Muscle of arm (tissue), 14 donors: ENCODE data around the gene TMEM53. TPM values are rescaled to one million over a fixed set of nuclear protein-coding genes. Genes with fewer than 3 reads are reported as not detected.

Source experiments
- DNase-seq: peaks from one replicate; pipeline ENCODE4 v3.0.0-alpha.2; 2013
- long read RNA-seq, 11 donors: transcript quantifications; one replicate each; lab custom pipeline, GENCODE V29; 2026
- polyA plus RNA-seq, 12 donors: library from polyadenylated mRNA; unstranded; fragments of 120-200 nt; gene quantifications; one replicate each; pipeline ENCODE4 v1.2.1, GENCODE V29; 2013; ENCODE audit not compliant: insufficient read length in 12 of 12

The TMEM53 gene
- polyA plus RNA-seq = 1 to 10 TPM in 10 of 12 donors, not detected in 2; 4.5 to 7.7 (median 5.4) TPM
- long read RNA-seq, donor 1, partial matches to known transcripts = 0 of 8 reads
- long read RNA-seq, donor 1, other reads (novel, unspliced or antisense) = 0 of 8 reads
- long read RNA-seq, donor 2, partial matches to known transcripts = 0 of 7 reads
- long read RNA-seq, donor 2, other reads (novel, unspliced or antisense) = 0 of 7 reads
- long read RNA-seq, donor 3, partial matches to known transcripts = 0 of 1 reads
- long read RNA-seq, donor 3, other reads (novel, unspliced or antisense) = 0 of 1 reads
- long read RNA-seq, donor 4, partial matches to known transcripts = 0 of 1 reads
- long read RNA-seq, donor 4, other reads (novel, unspliced or antisense) = 0 of 1 reads
- long read RNA-seq, donor 5, partial matches to known transcripts = 65 of 87 reads
- long read RNA-seq, donor 5, other reads (novel, unspliced or antisense) = 15 of 87 reads
- long read RNA-seq, donor 6, partial matches to known transcripts = 0 of 3 reads
- long read RNA-seq, donor 6, other reads (novel, unspliced or antisense) = 0 of 3 reads
- long read RNA-seq, donor 7, partial matches to known transcripts = 0 of 4 reads
- long read RNA-seq, donor 7, other reads (novel, unspliced or antisense) = 0 of 4 reads
- long read RNA-seq, donor 8, partial matches to known transcripts = 0 of 6 reads
- long read RNA-seq, donor 8, other reads (novel, unspliced or antisense) = 0 of 6 reads
- long read RNA-seq, donor 9, partial matches to known transcripts = 0 of 5 reads
- long read RNA-seq, donor 9, other reads (novel, unspliced or antisense) = 0 of 5 reads
- long read RNA-seq, donor 10, partial matches to known transcripts = 31 of 40 reads
- long read RNA-seq, donor 10, other reads (novel, unspliced or antisense) = 7 of 40 reads
- long read RNA-seq, donor 11, partial matches to known transcripts = 0 of 3 reads
- long read RNA-seq, donor 11, other reads (novel, unspliced or antisense) = 0 of 3 reads

DNA sequence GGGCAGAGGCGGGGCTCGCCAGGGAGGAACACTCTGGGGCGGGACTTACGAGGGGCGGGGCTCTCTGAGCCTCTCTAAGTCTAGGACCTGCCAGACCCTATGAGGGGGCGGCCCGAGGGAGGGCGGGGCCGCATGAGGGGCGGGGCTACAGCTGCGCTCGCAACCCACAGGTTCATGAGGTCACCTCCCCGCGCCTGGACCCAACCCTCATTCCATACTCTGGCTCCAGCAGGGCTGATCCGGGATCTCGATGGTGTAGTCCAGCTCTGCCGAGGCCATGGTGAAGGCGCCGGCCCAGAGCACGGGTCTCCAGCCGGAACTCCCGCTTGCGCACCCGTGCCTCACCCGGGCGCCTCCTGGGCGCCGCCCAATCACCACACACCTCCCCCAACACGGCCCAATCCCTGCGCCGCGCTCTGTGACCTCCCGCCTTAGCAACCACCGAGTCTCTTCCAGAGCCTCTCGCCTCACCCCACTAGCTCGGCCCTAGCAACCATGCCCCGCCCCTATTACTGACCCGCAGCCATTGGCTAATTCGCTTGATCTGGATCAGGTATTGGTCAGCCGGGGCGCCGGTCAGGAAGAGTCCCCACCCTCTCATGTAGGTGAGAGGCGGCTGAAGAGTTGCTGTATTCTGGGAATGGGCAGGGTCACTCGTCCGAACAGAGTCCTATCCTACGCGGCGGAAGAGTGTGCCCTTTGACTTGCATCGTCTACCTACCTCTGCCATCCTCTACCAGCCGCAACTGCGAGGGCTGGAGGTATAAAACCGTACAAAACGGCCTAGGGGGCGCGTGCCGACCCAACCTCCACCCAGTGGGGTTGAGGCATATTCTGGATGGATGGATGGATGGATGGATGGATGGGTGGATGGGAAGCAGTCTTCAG, at the start of gene TMEM53, which contains the start of gene ARMH1:
Gene TMEM53 (minus strand): TSS at position 369 of the 888 bp plus-strand sequence. CDS start 90 bp downstream, at position 279.
Gene ARMH1 (plus strand): TSS at position 602 of the 888 bp plus-strand sequence. CDS start 14,984 bp downstream, outside the sequence.
- DNase-seq = peak; percentile 98

DNA sequence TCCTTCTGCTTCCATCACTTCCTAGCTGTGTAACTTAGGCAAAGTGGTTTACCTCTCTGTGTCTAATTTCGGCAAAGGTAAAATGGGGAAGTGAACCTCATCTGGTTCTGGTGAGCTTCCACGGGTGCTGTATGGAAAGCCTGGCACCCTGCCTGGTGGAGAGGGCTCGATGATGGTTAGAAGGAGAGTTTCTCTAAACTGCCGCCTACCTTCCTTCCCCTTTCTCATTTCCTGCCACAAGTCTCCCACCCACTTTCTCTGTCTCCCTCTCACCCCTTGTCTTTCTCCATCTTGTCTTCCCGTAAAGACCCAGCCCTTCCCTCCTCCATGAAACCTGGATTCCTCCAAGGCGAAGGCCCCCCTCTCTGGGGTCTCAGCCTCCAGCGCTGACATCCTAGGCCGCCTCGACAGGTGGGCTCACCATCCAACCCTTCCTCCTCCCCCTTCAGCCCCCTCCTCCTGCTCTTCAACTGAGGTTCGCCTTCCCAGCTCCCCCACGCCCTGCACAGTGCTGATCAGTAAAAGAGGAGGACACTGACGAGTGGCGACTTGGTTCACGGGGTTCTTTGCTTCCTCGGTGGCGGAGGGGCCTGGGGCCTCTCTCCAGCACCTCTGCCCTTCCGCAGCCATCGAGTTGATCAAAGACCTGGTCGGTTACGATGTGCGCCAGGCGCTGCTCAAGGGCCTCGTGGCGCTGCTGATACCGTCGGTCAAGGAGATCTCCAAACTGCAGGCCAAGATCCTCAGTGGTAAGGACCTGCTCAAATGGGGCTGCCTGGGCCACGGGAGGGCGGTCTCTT, 49.4 kb upstream of the TMEM53 start:
- no peak for DNase-seq

DNA sequence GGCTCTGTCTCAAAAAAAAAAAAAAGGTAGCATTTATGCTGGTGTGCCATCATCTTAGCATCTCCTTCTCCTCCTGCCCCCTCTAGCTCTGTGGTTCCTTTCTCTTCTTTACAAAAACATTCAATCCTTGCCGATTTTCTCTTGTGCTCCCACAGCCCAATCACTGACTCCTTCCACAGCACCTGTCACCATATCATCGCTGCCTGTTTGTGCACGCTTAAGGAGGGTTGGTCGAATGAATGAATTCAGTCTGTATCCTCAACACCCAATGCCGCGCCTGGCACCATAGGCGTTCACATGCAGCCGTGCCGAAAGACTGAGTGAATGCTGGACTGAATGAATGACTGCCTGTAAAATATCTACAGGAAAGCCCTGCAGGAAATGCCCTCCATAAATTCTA, 48.8 kb upstream of the TMEM53 start:
- no peak for DNase-seq

DNA sequence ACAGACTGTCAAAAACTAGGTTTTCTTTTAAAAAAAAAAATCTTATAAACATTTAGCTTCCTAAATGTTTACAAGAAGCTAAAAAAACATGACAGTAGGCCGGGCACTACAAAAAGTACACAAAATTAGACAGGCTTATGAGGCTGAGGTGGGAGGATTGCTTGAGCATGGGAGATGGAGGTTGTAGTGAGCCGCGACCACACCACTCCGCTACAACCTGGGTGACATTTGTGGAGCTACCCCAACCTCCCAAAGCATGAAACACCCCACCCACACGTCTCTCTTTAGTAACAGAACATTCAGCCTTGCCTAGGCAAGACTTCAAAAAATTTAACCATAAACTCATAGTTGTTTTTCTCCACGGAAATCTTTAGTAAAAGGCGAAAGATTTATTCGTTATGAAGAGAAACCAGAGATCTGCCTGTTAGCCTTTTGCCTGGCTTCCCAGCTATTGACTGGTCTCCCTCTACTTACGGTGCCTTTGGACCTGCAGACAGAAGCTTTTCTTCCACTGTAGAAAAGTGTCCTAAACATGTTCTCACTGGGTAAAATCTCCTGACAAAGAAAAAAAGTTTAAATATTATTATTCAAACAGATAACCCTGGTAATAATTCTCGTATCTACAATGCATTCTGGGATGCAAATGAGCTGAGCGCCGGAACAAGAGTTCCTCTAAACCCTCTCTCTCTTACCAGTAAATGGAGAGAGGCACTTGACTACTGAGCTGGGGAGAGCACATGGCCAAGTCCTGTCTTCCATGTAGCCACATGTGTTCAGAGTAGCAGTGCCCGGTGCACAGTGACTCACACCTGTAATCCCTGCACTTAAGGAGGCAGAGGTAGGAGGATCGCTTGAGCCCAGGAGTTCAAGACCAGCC, 47.4 kb upstream of the TMEM53 start:
- DNase-seq = peak; percentile 30

DNA sequence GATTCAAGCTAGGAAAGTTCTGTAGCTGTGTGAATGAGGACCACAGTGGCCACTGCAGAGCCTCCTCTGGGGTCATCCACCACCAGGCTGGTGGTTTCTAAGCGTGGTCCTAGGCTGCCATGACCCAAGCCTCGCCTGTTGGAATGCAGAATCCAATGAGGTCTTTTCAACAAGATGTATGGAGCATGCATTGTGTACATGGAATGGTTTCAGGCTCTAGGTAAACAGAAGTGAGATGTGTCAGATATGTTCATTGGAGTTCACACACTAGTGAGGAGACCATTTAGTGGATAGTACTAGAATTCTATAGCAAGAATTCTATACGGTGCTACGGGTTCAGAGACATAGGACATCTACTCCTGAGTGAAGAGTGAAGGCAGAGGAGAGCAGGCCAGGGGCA, 46.0 kb upstream of the TMEM53 start:
- DNase-seq = no peak

DNA sequence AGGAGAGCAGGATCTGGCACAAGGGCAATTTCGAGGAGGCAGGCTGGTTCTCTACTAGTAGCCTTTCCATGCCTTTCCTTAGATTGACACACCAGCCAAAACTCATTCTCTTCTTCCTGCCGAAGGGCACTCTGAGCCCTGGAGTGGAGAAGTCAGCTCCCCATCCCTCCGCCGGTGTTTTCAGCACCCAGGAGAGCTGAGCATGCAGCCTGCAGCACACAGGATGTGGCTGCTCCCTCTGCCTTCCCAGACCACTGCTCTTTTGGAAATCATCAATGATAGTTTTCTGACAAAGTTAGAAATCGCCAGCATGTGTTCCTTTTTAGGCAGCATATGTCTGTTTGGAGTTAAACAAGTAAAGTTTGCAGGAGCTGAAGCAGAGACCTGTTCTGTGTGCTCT, 45.0 kb upstream of the TMEM53 start:
- DNase-seq = no peak

DNA sequence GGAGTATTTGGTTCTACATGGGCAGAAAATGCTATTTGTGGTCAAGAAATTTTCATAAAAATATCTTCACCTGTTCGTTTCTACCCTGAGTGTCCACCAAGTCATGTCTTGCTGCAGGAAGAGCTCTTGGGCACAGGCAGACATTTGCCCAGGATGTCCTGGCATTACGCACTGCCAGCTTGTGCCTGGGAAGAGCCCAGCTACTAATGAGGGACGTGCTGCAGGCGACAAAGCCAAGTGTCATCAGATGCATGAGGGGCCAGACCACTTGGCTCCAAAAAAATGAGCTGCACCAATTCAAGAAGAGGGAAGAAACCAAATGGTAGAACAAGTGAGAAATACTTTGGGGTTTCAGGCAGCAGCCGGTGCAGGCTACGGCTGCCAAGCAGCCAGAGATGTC, 43.8 kb upstream of the TMEM53 start:
- DNase-seq = no peak

DNA sequence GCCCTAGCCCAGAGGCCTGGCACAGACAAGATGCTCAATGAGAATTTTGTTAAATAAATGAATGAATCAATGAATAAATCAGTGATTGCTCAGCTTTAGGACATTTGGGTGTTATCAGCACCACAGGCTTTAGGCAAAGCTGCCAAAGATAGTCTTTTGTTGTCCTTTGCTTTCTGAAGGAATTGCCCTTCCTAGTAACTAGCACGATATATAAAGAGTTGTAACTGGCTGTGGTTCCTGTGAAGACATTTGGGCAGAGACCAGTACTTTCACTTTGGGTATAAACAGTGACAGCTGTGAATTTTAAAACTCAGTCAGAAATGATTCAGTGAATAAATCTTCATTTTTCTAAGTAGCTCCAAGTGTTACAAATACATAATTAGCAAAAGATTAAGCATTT, 43.4 kb upstream of the TMEM53 start:
- DNase-seq = no peak

DNA sequence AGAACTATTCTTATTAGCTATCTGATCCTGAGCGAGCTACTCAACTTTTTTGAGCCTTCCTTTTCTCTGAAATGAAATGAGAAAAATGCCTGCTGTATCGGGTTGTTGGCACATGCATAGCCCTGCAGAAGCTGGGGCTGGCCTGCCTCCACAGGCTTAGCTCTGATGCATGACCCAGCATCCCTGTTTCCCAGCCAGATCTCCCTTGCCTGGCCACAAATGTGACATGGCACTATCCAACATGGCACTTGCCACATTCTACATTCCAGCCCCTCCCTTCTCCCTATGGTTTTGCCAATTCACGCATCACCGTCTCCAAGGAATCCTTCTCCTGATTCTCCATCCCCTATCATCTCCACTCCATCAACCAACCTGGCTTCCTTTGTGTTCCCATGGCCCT, 42.9 kb upstream of the TMEM53 start:
- DNase-seq = no peak

DNA sequence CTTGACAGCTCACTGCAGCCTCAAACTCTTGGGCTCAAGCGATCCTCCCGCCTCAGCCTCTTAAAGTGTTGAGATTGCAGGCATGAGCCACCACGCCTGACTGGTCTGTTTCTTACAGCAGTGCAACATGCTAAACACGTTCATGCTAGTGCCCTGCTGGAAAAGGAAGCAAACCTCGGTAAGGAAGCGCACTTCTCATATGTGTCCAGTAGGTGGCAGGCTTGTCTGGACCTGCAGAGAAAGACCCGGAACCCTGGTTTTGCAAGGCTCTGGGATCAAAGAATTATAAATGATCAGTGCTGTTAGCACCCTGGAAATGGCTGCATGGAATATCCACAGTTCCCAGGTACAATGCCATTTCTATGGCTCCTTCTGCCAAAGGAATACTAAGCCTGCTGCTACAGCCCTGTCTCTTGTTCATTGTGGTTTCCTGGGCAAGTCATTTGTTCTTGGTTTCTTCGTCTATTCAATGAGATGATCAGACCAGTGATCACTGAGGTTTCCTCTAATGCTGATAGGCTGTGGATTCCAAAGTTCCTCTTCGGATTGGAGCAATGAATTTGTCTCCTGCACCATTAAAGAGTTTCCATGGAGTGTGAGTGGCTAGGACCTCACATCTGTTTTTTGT, 40.8 kb upstream of the TMEM53 start:
- peak; percentile 71 for DNase-seq

DNA sequence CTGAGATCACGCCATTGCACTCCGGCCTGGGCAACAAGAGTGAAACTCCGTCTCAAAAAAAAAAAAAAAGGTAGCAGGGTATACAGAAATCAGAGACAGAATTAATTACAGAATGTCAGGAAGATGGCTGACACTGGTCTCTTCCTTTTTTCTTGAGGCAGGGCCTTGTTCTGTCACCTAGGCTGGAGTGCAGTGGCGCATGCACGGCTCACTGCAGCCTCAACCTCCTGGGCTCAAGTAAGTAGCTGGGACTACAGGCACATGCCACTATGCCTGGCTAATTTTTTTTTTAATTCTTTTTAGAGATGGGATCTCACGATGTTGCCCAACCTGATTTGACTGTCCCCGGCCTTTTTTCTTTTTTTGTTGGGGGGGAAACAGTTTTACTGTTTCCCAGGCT, 40.3 kb upstream of the TMEM53 start:
- no peak for DNase-seq

DNA sequence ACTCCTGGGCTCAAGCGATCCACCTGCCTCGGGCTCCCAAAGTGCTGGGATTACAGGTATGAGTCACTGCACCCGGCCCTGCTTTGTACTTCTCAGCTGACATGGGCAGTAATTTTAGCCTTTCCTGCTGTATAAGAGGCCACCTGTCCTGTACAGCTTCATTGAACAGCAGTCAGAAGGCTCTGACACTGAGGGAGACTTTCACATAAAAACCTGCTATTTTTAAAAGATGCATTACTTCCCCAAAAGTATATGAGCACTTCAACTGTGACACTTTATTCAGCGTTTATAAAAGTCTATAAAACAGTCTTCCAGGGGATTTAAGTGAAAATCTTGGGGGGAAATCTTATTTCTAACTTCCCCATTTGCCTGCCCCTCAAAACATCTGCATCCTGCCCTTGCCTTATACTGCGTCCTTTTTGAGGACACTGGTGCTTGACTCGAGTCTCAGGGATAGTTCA, 39.1 kb upstream of the TMEM53 start:
- no peak for DNase-seq

DNA sequence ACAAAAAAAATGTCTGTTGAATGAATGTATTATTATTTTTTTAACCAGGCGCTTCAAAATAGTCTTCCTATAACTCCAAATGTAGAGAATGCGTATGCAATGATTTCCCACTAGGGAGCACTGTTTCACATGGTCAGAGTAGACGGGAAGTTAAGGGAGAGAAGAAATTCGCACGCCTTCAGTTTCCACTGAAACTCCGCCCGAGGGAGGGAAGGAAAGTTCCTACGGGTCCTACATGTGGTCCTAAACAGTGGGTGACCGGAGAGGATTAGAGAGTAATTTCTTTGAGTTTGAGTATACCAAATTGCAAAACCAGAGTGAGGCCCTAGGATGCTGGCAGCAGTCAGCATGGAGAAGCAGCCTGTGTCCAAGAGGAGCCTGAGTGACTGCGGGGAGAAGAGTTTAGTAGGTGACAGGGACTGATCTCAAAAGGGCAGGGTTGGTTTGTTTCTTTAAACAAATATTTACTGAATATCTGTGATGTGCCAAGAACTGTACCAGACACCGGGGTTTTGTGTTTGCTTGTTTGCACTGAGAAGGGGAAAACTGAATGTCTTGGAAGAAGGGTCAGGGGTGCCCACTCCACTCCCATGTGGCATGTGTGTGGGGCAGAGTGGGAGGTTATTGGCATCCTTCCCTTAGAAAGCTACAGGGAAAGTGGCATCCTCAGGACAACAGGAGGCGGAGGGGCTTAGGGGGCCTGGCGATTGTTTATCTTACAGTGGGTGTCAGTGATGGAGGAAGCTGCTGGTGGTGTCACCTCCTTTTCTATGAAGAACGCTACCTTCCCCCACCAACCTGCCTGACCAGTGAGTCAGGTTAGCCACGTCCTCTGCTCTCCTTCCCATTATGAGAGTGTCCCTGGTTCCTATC, 33.9 kb upstream of the TMEM53 start:
- peak; percentile 35 for DNase-seq

DNA sequence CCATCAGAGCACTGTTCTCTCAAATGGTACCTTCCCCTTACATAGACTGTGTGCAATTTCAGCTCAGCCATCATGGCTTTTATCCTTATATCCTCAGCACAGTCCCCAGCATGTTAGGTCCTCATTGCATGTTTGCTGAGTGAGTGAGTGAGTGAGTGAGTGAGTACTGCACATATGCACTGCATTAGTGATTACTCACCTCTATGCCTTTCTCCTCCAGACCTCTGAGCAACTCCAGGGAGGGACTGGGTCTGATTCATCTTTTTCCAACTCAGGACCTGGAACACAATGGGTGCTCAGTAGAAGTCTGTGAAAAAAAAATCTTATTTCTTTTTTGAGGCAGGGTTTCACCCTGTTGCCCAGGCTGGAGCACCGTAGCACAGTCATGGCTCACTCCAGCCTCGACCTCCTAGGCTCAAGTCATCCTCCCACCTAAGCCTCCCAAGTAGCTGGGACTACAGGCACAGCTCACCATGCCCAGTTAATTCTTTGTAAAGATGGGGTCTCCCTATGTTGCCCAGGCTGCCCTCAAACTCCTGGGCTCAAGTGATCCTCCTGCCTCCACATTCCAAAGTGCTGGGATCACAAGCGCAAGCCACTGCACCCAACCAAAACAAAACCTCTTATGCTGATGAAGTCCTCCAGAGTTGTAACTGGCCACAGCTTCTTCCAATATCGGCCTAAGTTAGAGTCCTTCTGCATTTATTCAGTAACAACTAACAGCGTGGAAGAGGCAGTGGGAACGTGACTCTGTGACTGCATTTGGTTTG, 33.0 kb upstream of the TMEM53 start:
- DNase-seq = no peak

DNA sequence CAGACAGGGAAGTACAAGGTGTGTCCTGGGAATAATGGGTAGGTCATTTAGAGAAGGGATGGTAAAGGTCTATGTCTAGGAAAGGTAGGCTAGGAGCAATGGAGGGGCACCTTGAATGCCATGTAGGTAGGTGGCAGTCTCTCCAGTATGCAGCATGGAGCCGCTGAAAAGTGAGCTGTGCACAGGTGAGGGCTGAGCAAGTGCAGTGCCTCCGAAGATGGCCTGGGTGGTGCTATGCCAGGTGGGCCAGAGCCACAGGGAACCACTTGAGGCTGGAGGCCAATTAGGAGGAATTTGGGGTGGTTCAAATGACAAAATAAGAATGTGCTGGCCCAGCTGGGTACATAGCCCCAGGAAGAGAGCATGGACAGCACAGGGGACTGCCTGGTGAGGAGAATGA, 31.7 kb upstream of the TMEM53 start:
- DNase-seq = no peak

DNA sequence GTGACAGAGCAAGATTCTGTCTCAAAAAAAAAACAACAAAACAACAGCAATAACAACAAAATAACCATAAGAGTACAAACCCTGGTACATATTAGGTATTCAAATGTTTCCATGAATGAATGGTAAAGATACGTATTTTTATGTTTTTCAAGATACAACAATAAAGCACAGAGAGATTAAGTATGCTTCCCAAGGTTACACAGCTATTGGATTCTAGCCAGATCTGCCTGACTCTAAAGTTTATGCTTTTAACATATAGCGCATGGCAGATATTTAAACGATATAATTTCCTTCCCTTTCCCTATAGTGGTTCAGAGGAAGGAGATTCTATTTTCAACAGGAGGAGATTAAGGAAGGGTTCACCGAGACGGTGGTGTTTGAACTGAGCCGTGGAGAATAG, 31.2 kb upstream of the TMEM53 start:
- DNase-seq = no peak

DNA sequence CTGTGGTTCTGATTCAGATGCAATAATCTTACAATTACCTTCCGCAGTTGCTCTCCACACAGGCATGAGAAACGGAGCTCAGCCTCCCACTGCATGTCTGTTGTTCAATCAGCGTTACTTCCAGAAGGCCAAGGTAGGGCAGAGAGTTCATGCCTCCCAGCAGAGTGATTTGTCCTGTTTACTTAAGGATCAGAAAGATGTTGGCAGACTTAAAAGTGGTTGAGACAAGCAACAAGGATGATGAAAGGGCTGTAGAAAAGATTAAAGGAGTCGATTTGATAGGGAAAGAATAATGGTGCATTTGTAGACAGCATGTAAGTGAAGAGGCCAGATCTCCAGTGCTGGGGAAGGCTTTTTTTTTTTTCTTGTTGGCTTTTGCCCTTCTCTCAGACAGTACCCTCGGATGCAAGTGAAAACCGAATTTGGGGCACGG, 26.9 kb upstream of the TMEM53 start:
- DNase-seq = no peak
